GM18858 (cell line): ENCODE results near the gene CLOCK.

Source experiments
- ATAC-seq: cut with Tn5 transposase; IDR thresholded peaks from one replicate; pipeline ENCODE4 v1.9.1; 2021; ENCODE audit not compliant: unreplicated experiment

Gene CLOCK

DNA sequence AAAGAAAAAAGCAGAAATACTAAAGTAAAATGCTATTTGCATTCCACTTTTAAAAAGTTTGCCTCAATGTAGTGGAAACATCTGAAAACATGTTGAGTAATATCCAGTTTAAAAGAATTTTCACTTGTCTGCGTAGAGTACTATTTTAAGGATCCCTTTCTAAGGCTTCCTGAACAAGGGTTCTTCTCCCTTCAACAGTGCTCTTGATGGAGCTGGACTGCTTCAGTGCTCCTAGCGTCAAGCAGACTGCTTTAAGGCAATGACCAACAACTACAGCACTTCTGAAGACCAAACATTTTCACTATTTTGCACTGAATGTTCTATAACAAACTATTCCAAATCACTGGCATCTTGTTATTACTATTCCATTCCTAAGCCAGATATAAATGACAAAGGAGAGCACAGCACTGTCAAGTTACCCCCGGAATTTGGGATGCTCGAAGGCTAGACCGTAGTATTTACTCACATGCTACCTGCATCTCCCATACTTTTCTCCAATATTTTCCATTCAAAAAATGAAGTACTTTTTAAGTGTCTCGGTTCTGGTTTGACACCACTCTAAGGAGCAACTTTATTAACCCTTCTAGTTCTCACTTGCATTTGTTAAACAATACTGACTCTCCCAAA, 114.9 kb downstream of the CLOCK start:
- no peak for ATAC-seq

DNA sequence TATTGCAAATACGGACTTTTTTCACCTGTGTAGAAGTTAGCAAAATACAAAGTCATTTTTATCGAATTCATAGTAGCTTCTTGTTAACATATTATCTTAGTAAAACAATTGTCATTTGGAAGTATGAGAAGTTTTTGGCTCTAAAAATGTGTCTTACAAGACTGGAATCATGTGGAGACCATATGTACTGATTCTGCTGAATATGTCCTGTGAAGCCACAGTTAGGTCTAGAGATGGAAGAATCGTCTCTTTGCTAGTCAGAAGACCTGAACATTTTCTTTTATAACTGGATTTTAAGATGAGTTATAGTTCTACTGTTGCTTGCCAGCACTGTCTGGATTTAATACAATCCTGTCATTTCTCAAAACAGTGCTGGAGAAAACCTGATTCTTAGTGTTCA, 121.9 kb downstream of the CLOCK start:
- no peak for ATAC-seq

DNA sequence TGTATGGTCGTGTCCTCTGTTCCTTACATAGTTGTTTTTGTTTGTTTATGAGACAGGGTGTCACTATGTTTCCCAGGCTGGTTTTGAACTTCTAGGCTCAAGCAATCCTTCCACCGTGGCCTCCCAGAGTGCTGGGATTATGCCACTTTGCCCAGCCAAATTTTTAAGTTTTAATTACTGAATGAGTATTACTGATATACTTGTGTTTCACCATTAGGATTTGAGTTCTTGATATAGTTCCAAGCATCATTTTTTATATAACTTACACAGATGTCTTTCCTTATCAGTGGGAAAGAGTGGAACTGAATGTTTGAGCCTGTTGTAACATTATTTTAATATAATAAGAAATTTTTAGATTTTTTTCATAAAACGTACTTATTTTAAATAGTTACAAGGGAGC, 130.5 kb downstream of the CLOCK start:
- no peak for ATAC-seq

DNA sequence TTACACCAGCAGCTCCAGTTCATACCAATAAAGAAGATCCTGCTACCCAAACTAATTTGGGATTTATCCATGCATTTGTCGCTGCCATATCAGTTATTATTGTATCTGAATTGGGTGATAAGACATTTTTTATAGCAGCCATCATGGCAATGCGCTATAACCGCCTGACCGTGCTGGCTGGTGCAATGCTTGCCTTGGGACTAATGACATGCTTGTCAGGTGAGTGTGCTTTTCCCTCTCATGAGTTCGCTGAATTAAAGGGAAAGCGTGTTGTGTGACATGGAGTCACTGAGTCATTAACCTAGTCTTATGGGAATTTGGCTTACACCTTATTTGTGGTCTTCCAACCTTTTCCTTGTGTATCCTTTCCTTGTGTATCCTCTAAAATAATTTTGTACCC, 135.1 kb downstream of the CLOCK start:
- ATAC-seq, result no peak

DNA sequence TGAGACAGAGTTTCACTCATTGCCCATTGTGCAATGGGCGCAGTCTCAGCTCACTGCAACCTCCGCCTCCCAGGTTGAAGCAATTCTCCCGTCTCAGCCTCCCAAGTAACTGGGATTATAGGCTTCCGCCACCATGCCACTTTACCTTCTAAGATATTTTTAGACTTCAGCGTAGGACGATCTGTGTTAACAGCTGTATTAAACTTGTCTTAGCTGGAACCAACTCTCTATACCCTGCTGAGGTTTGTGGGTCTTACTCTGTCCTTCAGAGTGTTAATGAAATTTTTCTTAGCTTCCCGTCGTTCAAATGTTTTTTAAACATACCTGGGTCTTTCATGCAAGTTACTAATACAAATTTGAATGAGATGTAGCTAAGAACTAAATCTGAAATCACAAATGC, 136.3 kb downstream of the CLOCK start:
- ATAC-seq, result no peak

DNA sequence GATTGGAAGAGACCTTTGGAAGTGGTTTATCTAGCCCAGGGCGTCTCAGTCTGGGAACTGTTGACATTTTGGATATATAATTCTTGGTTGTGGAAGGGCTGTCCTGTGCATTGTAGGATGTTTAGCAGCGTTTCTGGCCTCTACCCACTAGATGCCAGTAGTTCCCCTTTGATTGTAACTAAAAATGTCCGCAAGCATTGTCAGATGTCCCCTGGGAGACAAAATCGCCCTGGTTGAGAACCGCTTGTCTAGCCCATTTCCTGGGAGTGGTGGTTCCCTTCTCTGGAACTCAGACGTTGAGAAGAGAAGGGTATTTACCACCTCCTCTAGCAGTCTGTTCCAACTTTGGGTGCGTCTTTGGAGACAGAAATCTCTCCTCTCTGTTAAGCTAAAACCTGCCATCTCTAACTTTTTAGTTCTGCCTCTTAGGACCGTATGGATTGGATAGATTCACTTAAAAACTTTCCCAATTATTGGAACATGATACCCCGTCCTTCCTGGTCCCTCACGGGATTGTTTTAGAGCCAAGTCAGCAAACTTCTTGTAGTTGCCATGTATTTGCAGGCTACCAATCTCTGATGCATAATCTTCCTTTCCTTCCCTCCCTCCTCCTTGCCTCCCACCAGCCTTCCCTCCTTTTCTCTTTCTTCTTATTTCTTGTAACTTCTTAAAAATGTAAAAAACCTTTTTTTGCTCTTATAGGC, 137.1 kb downstream of the CLOCK start:
- peak; percentile 72 for ATAC-seq

DNA sequence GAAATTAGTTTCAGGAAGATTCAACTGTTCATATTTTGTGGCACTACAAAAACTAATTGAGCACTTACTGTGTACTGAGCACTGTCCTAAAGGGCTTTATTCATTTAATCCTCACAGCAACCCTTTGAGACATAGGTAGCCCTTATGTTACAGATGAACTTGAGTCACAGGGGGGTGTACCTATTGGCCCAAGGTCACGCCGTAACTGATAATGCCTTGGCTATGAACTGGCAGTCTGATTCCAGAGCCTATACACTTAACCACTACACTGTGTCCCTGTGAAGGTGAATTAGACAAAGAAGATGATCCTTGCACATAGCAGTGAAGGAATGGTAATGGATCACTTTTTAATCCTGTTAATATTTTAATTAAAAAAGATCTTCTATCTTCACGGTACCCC, 138.9 kb downstream of the CLOCK start:
- no peak for ATAC-seq

DNA sequence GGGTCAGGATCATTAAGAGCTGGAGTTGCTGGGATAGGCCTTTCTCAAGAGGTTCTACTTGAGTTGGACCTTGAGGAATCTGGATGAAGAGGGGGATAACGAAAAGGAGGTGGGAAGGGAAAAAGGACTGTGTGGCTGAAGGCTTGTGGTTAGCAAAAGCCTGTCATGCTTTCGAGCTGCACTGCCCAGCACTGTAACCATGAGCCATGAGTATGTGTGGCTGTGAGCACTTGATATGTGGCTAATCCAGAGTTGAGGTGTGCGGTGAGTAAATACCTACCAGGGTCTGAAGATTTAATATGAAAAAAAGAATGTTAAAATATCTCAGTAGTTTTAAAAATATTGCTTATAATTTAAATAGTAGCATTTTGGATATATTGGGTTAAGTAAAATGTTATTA, 139.6 kb downstream of the CLOCK start:
- no peak for ATAC-seq

DNA sequence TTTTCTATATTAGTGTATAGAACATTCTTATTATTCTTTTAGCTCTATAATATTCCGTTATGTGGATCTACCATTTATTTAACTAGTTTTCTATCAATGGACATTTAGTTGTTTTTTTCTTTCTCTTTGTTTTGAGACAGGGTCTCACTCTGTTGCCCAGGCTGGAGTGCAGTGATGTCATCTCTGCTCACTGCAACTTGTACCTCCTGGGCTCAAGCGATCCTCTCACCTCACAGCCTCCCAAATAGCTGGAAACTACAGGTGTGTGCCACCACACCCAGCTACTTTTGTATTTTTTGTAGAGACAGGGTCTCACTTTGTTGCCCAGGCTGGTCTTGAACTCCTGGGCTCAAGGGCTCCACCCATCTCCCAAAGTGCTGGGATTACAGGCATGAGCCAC, 140.2 kb downstream of the CLOCK start:
- ATAC-seq, result no peak

DNA sequence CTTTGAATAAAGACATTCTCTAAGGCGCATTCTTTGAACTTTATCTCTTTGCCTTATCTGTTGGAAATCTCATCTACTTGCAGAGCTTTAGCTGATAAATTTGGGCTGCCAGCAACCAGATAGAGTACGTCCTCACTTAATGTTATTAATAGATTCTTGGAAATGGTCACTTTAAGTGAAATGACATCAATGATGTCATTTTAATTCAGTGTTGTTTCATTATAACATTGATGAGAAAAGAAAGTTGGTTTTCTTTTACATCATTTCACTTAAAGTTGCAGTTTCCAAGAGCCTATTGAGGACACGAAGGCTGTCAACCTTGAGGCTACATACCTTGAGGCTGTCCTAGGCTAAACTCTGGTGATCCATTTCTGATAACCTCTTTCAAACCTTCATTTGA, 141.6 kb downstream of the CLOCK start:
- no peak for ATAC-seq

DNA sequence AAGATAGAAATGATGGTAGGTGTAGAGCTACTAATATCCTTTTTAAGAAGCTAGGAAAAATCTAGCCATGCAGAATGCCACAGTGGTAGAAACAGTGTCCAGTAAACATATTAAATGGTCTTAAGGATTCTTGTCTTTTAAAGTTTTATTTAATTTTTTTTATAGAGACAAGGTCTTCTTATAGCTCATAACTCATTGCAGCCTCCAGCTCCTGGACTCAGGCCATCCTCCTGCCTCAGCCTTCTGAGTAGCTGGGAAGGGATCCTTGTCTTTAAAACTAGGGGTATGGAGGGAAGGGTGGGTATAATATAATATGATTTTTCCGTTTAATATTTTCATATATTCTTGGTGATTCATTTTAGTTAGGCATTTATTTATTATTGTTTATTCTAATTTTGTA, 147.1 kb downstream of the CLOCK start:
- no peak for ATAC-seq

DNA sequence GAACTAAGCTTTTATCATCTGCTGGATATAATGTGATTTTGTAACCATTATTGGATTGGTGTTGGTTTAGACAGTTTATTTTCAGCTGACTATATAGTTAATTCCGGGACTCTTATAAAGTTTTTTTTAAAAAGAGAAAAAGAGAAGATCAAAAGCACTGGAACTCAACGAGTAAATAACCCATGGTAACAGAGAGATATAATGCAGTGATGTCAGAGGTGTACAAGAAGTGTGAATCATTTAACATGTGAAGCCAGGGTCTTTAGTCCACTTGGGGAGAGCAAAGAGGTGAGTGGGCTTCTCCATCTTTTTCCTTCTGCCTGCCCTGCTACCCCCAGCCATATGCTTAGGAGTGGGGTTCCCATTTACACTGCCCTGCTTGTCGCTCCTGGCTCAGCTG, 147.7 kb downstream of the CLOCK start:
- no peak for ATAC-seq

DNA sequence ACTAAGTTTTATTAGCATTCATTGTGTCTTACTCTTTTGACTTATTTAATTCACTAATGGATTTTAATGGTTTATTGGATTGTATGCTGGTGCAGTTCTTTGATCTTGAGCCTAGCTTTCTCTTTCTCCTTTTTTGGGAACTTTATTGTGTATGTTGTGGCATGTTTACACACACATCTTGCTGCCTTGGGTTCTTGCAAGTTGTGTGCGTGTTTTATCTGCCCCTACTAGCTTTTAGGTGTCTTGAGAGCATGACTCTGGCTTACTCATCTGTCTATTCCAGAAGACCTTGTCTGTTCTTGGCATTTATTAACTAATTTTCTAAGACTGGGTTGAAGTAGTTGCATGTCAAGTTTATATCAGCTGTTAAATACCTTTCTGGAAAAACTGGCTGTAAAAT, 148.2 kb downstream of the CLOCK start:
- no peak for ATAC-seq

DNA sequence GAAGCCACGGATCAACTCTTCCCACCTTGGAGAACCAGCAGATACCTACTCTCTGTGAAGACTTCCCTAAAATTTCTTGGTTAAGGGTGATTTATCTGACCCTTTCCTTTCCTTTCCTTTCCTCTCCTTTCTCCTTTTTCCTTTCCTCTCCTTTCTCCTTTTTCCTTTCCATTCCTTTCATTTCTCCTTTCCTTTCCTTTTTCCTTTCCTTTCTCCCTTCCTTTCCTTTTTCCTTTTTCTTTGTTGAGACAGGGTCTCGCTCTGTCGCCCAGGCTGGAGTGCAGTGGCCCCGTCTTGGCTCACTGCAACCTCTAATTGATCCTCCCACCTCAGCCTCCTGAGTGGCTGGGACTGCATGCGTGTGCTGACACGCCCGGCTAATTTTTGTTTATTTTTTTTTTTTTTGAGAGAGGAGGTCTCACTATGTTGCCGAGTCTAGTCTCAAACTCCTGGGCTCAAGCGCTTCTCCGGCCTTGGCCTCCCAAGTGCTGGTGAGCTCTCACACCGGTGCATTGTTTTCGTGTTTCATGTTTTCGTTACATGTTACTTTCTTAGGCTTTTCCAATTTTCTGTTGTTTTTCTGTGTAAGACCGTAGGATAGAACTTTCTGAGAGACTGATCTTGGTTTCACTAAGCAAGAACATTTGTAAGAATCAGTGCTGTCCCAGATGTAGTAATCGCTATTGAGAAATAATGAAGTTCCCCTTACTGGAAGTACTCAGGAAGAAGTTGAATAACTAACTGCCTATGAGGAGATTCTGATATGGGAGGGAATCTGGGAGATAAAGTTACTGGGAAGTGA, 149.0 kb downstream of the CLOCK start:
- ATAC-seq, result no peak

DNA sequence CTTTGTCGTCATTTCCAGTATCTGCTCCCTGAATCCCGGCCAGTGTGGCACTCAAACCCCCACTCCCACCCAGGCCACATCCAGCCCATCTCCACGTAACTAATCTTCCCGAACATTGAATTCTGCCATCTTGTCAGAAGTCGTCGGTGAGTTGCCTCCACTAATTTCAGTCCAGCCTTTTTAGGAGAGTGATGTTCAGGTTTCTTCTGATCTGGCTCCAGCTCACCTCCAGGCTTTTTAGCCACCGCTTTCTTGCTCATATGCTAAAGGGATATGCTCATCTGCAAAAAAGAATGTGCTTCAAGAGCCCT, 149.6 kb downstream of the CLOCK start:
- no peak for ATAC-seq

DNA sequence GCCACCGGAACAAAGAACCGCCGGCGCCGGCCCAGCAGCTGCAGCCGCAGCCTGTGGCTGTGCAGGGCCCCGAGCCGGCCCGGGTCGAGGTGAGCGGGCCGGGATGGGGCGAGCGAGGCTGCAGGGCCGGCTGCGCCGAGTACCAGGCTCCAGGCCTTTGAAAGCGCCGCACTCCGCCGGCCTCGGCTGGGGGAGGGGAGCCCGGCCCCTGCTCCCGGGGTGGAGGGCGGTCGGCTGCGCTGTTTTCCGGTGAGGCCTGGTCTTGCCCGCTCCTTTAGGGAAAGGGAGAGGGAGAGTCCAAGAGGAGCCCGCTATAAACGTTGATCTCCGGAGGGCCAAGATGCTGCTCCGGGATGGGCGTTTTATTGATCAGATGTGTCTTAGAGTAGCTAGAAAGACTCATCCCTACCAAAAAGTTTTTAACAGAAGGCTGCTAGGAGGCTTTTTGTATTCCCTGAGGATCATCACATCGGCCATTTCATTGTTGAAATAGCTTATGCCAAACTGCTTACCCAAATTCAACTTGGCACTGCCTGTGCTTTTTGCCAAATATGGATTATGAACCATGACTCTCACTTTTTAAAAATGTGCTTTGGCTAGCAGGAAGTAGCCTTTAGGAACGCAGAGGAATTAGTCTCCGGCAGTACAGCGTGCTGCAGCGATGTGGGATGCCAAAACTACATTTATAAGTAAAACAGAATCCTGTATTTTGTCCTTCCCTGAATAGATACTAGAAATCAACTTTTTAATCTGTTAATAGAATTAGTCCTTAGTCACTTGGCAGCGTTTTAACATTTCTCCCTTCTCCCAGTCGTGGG, 150.2 kb downstream of the CLOCK start:
- ATAC-seq, result peak; percentile 13

DNA sequence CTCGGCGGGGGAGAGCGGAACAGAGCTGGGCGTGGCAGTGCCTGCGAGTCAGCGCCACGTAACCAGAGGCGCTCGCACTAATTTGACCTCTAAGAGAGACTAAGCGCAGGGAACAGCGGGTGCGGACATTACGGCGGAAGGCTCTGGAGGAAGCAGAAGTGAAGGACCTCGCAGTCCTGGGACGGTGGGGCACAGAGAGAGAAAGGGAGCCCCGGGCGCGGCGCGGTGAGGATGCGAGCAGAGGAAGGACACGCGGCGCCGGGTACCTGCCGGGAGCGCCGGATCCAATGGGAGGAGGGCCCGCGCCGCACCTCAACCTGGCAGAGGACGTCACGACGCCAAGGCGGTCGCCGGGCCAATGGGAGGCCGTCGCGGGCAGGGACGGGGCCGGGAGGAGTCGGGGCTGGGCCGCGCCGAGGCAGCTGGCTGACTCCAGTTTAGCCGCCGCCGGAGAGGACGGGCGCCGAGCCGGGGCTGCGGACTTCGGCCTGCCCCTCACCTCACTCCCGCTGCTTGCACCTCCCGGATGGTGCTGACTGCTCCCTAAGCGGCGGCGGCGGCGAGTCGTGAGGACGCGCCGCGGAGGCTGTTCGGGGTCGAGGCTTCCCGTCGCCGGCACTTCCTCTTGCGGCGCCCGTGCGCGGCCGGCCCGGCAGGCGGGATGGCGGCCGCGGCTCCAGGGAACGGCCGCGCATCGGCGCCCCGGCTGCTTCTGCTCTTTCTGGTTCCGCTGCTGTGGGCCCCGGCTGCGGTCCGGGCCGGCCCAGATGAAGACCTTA, 151.0 kb downstream of the CLOCK start, which contains the start of gene TMEM165:
Gene TMEM165 (plus strand): TSS at position 429 of the 779 bp plus-strand sequence. CDS start 233 bp downstream, at position 662.
- peak; percentile 90 for ATAC-seq

DNA sequence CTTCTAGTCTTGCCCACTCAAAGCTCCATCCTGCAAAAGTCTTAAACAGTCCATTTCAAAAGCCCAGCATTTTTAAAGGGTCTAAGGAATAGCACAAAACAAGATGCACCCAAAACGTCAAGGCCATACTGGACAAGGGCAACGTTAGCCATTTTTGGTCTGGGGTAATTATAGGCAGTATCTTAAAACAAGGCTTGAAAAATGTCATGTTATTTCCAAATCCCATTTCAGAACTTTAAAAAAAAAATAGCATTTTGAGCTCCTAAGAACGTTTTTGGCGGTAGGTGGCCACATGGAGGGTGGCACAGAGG, 151.5 kb downstream of the CLOCK start:
- no peak for ATAC-seq

DNA sequence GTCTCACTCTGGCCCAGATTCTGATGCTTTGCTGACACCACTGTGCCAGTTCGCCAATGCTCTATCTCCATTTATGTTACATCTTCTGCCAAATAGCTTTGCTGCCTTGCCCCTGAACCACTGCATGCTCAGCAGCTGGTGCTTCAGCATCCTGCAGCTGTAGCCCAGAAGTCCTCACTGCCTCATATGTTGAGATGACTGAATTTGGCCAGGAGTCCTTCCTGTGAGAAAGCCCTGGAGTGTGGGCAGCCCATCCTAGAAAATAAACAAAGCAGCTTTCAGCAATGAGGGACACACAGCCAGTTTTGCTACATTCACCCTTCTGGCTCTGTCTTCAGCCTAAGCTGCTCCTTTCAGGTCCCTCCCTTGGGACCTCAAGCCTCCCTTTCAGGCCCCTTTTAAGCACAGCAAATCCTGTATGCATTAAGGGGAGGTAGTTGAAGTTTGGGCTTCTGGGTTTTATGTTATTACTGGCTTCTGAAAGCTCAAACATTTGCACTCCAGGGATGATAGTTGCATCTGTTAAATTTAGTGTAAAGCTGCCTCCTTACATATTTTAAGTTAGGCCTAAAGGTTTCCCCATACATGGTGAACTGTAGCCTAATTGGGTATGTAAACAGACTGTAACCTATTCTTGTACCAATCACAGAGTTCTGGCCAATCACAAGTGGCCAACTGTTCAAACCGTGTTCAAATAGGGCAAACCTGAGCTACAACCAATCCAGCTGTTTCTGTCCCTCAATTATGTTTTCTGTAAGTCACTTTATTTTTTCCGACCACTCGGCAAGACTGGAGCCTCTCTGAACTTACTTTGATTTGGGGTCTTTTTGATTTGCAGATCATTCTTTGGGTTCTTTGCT, 153.0 kb downstream of the CLOCK start:
- ATAC-seq, result no peak

DNA sequence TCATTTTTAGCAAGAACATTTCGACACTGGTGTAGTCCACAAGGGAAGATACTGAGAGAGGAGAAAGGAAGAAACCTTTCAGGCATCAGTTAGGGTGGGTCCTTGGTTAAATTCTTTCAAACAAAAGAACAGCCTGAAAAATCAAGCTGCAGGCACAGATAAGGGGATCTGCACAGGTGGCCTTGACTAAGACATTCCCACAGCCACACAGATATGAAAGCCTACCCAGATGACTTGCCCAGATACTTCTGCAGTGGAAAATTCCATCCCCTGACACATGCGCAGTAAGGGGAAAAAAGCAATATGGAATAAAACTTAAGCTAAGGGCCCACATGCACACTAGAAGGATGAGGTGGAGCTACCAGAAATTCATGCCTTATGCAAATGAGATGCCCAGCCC, 159.9 kb downstream of the CLOCK start:
- no peak for ATAC-seq
